Activated naive CD8-positive, alpha-beta T cell (primary cell): ENCODE data around the gene SORCS1.

Source experiments
- H3K27ac Mint-ChIP-seq: one replicate; pipeline ENCODE4 v1.8.0; 2021; ENCODE audit warnings: mixed read lengths
- H3K27me3 Mint-ChIP-seq: one replicate; pipeline ENCODE4 v1.8.0; 2021; ENCODE audit warnings: mixed read lengths
- H3K36me3 Mint-ChIP-seq: one replicate; pipeline ENCODE4 v1.8.0; 2021; ENCODE audit warnings: mixed read lengths
- H3K4me1 Mint-ChIP-seq: one replicate; pipeline ENCODE4 v1.8.0; 2021; ENCODE audit warnings: low read depth, mixed read lengths
- H3K4me3 Mint-ChIP-seq: one replicate; pipeline ENCODE4 v1.8.0; 2021; ENCODE audit warnings: mild to moderate bottlenecking, mixed read lengths
- H3K9me3 Mint-ChIP-seq: one replicate; pipeline ENCODE4 v1.8.0; 2021; ENCODE audit warnings: low read depth, mixed read lengths

The SORCS1 gene

DNA sequence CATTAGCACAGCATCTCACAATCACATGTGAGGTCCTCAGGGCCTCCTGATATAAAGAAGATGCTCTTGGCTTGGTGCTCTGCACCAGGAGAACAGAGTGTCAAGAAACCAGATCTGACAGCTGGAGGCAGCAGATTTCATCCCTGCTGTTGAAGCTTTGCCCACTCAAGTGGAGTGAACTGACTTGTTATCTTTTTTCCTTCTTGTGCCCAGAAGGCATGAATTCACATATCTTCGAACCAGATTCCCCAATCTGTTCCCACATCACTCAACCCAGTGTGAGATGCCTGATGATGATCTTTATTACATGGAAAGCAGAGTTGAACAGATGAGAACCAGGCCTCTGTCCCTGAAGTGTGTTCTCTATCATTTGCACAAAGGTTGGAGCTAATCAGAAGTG lies 521.0 kb downstream of the SORCS1 start:
- no peaks in the 10 kb centered on the region for H3K36me3 Mint-ChIP-seq

DNA sequence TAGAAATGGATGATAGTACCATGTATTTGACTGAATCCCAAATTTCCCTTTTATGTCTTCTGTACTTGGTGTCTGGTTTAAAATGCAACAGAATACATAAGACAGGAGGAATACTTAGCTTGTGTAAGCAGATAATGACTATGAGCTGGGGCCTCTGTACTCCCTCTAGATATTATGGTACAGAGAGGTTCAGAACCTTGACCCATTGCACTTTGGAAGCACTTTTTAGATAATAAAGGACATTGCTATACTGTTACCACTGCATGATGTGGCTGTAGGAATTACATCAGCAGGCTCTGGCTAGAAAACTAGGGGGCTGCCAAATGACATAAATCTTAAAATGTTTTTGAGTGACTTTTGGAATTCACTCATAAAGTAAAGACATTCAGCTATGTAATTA lies 526.6 kb downstream of the SORCS1 start:
- no peaks in the 10 kb centered on the region for H3K9me3 Mint-ChIP-seq
- no peaks in the 10 kb centered on the region for H3K36me3 Mint-ChIP-seq
- no peaks in the 10 kb centered on the region for H3K4me1 Mint-ChIP-seq
- H3K27me3 Mint-ChIP-seq = no peaks in the 10 kb centered on the region
- H3K4me3 Mint-ChIP-seq = no peak overlapping the region
- no peak overlapping the region for H3K27ac Mint-ChIP-seq

More for the DNA sequence above, 521.0 kb downstream of the SORCS1 start:
- Mint-ChIP-seq H3K27ac (no peak overlapping the region), H3K4me3 (no peak overlapping the region), H3K27me3 (no peaks in the 10 kb centered on the region), H3K4me1 (no peaks in the 10 kb centered on the region), H3K9me3 (no peaks in the 10 kb centered on the region)

DNA sequence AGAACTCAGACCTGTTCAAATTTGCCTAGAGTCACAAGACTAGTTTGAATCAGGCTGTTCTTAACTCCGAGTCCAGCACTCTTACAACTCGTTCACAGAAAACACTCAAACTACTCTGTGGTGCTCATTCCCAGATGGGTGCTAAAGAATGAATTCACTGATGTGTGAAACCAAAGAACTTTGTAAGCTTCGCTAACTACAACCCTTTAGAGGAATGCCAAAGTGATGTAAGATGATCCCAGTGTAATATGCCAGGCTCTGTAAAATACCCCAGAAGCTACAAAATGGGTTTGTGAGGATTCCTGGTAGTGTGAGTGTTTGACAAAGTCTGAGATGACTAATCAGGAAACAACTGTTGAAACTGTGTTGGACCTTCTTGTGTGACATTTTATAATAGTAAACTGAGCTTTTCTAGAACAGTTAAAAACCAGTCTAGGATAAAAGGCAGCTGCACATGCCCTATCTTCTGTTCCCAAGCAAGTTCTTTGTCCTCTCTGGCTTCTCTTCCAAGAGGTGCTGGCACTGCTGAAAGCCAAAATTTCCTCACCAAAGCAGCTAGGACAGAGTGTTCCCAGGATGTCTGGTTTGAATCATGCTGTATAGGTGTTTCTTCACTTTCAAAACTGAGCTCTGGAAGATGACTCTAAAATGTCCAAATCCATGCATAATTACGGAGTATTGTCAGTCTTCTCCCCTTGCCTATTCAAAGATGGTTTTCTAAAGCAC lies 527.6 kb downstream of the SORCS1 start:
- no peak overlapping the region for H3K27ac Mint-ChIP-seq
- H3K27me3 Mint-ChIP-seq = no peaks in the 10 kb centered on the region

DNA sequence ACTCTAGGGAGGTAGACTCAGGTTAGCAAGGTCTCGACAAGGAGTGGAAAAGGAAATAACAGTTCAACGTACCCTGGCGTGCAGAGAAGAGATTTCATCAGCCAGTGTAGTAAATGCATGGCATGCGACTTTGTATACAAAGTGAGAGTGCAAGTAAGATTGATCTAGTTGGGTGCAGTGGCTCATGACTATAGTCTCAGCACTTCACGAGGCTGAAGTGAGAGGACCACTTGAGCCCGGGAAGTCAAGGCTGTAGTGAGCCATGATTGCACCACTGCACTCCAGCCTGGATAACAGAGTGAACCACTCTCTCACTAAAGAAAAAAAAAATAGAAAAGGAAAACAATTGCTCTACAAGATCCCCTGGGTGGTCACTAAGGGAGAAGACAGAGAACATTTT lies 528.6 kb downstream of the SORCS1 start:
- H3K36me3 Mint-ChIP-seq = no peaks in the 10 kb centered on the region
- H3K27me3 Mint-ChIP-seq = no peaks in the 10 kb centered on the region
- no peak overlapping the region for H3K4me3 Mint-ChIP-seq
- no peaks in the 10 kb centered on the region for H3K9me3 Mint-ChIP-seq
- H3K27ac Mint-ChIP-seq = no peak overlapping the region
- no peaks in the 10 kb centered on the region for H3K4me1 Mint-ChIP-seq

More for the DNA sequence above, 527.6 kb downstream of the SORCS1 start:
- no peaks in the 10 kb centered on the region for H3K4me1 Mint-ChIP-seq
- no peaks in the 10 kb centered on the region for H3K9me3 Mint-ChIP-seq
- H3K36me3 Mint-ChIP-seq = no peaks in the 10 kb centered on the region
- no peak overlapping the region for H3K4me3 Mint-ChIP-seq

DNA sequence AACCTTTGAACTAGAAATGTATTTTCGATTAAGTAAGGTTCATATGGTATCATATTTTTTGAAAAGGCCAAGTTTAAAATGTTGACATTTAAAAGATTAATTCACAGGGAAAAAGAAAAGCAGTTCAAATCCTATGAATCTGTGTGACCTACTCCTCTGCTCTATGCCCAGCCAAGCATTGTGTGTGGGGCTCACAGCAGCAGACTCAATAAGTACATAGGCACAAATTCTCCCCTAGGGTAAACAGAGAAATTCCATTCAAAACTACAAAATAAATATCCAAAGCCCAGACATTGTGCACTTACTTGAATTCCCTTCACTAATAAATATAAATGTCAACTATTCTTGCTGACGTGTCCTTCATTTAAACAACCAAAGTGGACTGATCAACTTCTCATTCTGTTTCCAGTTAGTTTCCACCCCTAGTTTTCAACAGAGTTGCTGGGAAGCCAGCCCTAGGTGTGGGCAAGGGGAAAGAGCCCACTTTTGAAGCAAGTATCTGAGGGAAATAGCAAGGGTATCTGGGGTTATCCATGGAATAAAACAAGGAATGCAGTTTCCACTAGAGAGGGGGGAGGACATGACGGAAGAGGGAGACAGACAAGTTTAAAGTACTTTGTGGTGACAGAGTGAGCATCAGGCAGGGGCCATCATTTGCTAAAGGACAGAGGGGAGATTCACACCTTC lies 533.3 kb downstream of the SORCS1 start:
- Mint-ChIP-seq H3K27ac (no peak overlapping the region), H3K4me3 (no peak overlapping the region), H3K36me3 (no peaks in the 10 kb centered on the region), H3K4me1 (no peaks in the 10 kb centered on the region), H3K9me3 (no peaks in the 10 kb centered on the region), H3K27me3 (no peaks in the 10 kb centered on the region)

DNA sequence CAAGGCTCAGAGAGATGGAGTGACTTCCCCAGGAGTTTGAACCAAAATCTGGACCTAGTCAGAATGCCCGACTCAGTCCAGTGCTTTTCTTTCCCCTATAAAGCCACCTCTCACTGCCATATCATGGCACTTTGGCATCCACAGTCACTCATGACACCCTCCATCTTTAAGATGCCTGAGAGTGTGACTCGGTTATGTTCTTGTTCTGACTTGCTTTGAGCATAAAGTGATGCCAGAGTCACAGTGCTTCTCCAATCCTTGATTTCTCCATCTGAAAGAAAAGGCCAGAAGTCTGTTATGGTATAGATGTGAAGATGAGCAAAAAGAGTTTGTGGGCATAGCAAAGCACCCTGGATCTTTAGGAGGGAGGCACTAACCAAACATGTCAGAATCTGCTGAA lies 538.1 kb downstream of the SORCS1 start:
- H3K4me1 Mint-ChIP-seq = no peaks in the 10 kb centered on the region
- H3K4me3 Mint-ChIP-seq = no peak overlapping the region
- no peaks in the 10 kb centered on the region for H3K36me3 Mint-ChIP-seq
- no peaks in the 10 kb centered on the region for H3K9me3 Mint-ChIP-seq
- no peak overlapping the region for H3K27ac Mint-ChIP-seq
- H3K27me3 Mint-ChIP-seq = peaks cover 2% of the 10 kb centered on the region

DNA sequence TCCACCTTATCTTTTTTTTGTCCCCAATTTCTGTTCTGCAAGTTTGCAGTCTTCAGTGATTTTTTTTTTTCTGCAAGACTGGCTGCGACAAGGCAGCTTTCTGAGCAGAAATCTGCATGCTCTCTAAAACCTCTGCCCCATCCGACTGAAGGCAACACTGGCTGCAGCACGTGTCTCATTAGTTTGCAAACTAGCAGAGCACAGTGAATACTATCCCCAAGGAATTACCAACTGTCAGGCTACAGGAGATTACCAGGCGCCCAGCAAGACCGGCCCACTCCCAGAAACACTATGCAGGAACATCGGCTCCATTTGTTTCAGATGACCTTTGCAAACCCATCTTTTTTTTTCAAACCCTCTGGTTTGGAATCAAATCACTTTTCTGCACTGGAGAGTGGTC lies 538.8 kb downstream of the SORCS1 start:
- Mint-ChIP-seq H3K27ac (no peak overlapping the region), H3K4me1 (no peaks in the 10 kb centered on the region), H3K36me3 (no peaks in the 10 kb centered on the region), H3K4me3 (no peak overlapping the region), H3K27me3 (peaks cover 2% of the 10 kb centered on the region), H3K9me3 (no peaks in the 10 kb centered on the region)

DNA sequence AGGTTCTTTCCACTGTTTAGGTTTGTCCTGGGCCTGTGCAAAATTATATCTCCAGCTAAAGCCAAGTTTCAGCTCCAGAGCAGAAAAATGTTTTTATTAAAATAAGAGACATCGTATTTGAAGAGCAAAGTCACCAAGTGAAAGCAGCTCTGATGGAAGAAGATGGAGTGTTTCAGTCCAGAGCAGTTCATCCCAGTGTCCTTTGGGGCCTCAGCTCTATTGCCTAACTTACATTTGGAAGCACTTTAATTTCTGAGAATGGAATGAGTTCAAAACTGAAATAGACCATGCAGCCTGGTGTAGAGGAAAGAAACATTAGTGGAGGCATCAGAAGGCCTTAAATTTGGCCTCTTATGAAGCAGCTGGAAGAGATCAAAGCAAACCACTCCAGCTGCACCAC lies 545.2 kb downstream of the SORCS1 start:
- H3K27me3 Mint-ChIP-seq = peaks cover 3% of the 10 kb centered on the region
- H3K36me3 Mint-ChIP-seq = no peaks in the 10 kb centered on the region
- H3K4me1 Mint-ChIP-seq = no peaks in the 10 kb centered on the region
- no peak overlapping the region for H3K4me3 Mint-ChIP-seq
- no peaks in the 10 kb centered on the region for H3K9me3 Mint-ChIP-seq
- H3K27ac Mint-ChIP-seq = no peak overlapping the region

DNA sequence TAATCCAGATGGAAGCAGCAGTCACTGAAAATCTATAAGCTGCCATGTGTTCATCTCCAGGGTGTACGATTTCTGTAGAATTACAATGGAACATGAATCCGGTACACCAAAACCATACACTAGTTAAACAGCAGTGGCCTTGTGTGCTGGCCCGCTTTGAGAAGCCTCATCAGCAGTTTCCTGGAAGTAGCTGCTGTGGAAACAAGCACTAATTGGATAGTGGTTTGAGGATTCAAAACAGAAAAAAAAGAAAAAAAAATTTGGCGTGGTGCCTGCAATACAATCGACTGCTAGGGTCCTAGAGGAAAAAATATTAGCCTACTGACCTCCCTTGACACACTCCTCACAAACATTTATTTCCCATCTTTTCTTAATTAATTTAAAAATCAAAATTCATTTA lies 545.9 kb downstream of the SORCS1 start:
- Mint-ChIP-seq H3K27me3 (peaks cover 1% of the 10 kb centered on the region), H3K4me1 (no peaks in the 10 kb centered on the region), H3K27ac (no peak overlapping the region), H3K36me3 (no peaks in the 10 kb centered on the region), H3K9me3 (no peaks in the 10 kb centered on the region), H3K4me3 (no peak overlapping the region)

DNA sequence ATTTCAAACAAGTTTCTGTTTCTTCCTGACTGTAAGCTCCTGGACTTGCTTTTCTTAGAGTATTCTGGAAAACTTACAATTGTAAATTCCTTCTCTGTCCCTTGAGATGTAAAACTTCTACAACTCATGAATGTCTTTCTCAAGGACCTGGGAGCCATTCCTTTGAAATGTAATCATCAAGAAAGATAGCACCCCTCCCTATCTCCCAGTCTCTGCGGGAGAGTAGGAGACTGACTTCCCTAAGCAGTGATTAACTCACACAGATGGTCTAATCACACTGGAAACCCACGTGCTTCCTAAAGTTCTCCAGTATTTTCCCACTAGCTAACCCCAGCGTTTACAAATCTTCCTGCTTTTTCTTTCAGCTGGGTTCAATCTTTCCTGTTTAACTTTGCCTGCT lies 549.4 kb downstream of the SORCS1 start:
- Mint-ChIP-seq H3K4me1 (no peaks in the 10 kb centered on the region), H3K27ac (no peak overlapping the region), H3K4me3 (no peak overlapping the region), H3K27me3 (peaks cover 1% of the 10 kb centered on the region), H3K9me3 (no peaks in the 10 kb centered on the region), H3K36me3 (no peaks in the 10 kb centered on the region)

DNA sequence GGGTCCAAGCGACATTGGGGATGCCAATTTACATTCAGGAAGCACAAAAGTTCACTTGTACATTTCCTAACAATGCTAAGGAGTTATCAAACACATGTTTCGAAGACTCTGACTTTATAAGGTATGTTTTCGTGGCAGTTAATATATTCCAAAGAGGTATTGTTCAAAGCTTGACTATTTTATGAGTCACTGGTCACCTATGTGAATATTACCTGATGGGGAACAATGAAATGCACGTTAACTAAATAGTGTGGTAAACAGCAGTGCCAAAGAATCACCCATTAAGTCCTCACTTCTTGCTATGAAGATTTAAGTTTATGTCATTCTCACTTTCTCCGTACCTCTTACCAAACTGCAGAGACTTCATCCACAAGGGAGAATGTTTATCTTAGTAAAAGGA lies 550.2 kb downstream of the SORCS1 start:
- no peaks in the 10 kb centered on the region for H3K36me3 Mint-ChIP-seq
- no peaks in the 10 kb centered on the region for H3K4me1 Mint-ChIP-seq
- no peak overlapping the region for H3K4me3 Mint-ChIP-seq
- no peak overlapping the region for H3K27ac Mint-ChIP-seq
- H3K9me3 Mint-ChIP-seq = no peaks in the 10 kb centered on the region
- H3K27me3 Mint-ChIP-seq = peaks cover 1% of the 10 kb centered on the region

DNA sequence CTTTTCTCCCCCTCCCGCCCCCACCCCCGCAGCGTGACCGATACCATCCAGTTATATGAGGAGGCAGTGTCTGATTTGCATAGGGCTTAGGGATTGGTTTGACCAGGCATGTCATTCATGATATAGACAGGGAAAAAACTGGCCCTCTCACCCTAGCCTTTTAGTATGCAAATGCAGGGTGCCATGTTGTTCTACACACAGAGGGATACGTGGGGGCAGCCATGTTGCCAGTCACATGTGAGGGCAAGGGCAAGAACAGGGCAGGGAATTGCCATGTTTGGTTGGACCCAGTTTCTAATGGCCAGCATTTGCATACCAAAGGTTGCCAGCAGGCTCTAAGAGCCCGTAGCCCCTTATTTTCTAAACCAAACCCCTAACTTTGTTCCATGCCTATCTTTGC lies 552.1 kb downstream of the SORCS1 start:
- H3K27ac Mint-ChIP-seq = no peak overlapping the region
- no peak overlapping the region for H3K4me3 Mint-ChIP-seq
- no peaks in the 10 kb centered on the region for H3K4me1 Mint-ChIP-seq
- H3K9me3 Mint-ChIP-seq = no peaks in the 10 kb centered on the region
- no peaks in the 10 kb centered on the region for H3K36me3 Mint-ChIP-seq
- peaks cover 1% of the 10 kb centered on the region for H3K27me3 Mint-ChIP-seq

DNA sequence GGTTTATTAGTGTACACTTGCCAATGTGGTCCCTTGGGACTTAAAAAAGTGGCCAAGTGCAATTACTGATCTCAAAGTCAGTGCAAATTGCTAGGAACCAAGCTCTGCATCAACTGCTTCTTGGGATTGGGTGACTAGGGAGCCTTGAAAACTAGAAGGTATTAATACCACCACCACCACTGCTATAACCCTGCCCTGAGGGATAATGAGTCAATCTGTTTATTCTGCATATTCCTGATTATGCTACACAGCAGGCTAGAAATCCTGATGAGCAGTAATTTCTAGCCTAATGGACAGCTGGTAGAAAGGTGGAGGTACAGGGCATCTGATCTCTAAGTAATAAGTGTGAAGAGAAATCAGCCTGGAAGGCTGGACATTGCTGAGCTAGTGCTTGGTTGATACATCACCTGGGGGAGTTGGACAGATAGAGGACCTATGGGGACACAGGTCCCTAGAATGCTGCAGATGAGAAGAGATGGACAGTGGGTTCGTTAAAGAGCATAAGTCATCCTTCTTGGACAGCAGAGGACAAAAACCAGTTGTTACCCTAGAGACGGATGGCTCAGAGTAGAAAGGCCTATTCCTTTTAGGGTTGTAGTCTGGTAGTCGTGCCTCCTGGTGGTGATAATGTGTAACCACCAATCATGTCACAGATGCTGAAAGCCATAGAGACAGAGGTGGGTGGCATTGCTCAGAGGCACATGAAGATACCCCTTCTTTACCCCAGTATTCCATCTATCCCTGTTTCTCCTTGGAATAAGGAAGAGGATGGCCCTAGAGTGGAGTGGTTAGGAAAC lies 554.8 kb downstream of the SORCS1 start:
- H3K27ac Mint-ChIP-seq = no peak overlapping the region
- no peaks in the 10 kb centered on the region for H3K9me3 Mint-ChIP-seq
- no peaks in the 10 kb centered on the region for H3K4me1 Mint-ChIP-seq
- H3K27me3 Mint-ChIP-seq = no peaks in the 10 kb centered on the region
- H3K4me3 Mint-ChIP-seq = no peak overlapping the region
- no peaks in the 10 kb centered on the region for H3K36me3 Mint-ChIP-seq

DNA sequence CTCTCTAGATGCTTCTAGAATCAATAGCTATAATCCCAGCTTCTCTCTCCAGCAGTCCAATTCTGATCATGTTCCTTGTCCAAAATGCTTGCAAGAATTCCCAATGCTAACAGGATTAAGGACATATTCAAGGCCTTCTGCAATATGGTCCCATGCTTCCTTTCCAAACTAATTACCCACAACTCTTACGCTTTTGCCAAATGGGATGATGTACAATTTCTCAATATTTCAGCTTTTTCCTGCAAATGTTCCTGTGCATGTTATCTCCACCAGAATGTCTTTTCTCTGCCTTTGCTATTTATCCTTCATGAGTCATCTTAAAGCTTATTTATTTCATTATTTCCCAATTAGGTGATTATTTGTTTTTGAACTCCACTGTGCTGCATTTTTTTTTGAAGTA lies 556.4 kb downstream of the SORCS1 start:
- H3K4me3 Mint-ChIP-seq = no peak overlapping the region
- H3K36me3 Mint-ChIP-seq = no peaks in the 10 kb centered on the region
- no peaks in the 10 kb centered on the region for H3K9me3 Mint-ChIP-seq
- H3K27me3 Mint-ChIP-seq = no peaks in the 10 kb centered on the region
- H3K4me1 Mint-ChIP-seq = no peaks in the 10 kb centered on the region
- no peak overlapping the region for H3K27ac Mint-ChIP-seq

DNA sequence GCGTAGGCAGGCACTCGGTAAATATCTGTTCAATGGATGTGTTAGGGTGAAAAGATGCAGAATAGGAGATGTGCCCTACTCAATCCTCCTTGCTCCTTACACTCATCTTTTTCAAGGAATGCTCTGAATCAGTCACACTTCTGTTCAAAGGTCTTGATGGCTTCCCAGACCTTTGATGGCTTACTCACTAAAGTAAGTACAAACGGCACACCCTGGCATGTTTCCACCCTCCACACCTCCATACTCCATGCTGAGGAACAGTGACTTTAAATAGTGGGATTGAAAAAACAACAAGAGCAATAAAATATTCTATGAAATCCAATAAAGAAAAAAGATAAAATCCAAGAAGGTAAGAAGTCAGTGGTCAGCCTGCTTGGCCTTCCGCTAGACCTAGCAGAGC lies 569.2 kb downstream of the SORCS1 start:
- peaks cover under 1% of the 10 kb centered on the region for H3K9me3 Mint-ChIP-seq
- no peak overlapping the region for H3K4me3 Mint-ChIP-seq
- H3K4me1 Mint-ChIP-seq = no peaks in the 10 kb centered on the region
- H3K27ac Mint-ChIP-seq = no peak overlapping the region
- no peaks in the 10 kb centered on the region for H3K27me3 Mint-ChIP-seq
- no peaks in the 10 kb centered on the region for H3K36me3 Mint-ChIP-seq
